ENCODE data around the gene INSL3. TPM values are rescaled to one million over a fixed set of nuclear protein-coding genes. Genes with fewer than 3 reads are reported as not detected.
A peak's percentile ranks its signal among the peaks of the same experiment; 100 is the strongest.

The INSL3 gene
- total and polyA plus RNA-seq, 2 of the 13 experiments (the other 11 are each of a cell fraction or from before 2014, with no cell fraction given): 0.30 TPM; not detected in 1

DNA sequence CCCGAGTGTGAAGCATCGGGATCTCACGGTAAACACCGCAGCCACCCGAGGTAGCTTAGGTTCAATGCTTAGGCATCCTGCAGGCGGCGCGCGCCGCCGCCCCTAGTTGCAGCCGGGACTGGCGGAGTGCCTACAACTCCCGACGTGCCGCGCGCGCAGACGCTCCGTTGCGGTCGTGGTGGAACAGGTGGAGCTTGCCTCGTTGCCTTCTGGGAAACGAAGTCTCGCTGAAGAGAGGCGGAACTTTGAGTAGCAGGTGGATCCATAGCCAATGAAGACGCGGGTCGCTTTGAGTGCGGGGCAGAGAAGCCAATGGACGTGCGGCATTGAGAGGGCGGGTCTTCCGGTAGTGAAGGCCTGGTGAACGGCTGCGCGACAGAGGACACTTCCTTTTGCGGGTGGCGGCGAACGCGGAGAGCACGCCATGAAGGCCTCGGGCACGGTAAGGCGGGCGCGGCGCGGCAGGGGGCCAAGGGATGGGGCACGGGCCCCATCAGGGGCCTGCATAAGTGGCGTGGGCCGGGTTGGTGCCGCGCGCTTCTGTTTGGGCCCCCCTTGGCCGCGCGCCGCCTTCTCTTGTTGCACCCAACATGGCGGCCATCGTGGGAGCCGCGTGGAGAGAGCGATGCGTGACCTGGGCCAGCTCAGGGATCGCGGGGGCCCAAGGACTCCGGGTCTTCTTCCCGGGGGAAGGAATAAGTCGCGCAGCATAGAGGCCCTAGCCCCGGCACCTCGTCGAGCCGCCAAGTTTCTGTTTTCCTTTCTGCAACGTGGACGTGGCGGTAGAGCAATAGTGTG, 38.4 kb upstream of the INSL3 start, which contains the start of gene RPL18A:
Gene RPL18A, plus strand, starts transcription at position 378 of the 798 bp plus-strand sequence. Its CDS starts 47 bp downstream, at position 425.
- ATAC-seq: peak; percentile 91
- peak within 1 kb of the TSS; percentile 80 for H2AFZ ChIP-seq (ENCODE audit: low read length)
- in situ Hi-C loops (cut with HindIII; ENCODE audit: extremely low pct_ligation_motif_present, low pct_unique_long_range_greater_than_20kb) (loop anchor here (10.0 kb wide), 1 partner anchor 155 kb away; no protein-coding TSS in a partner anchor), intact Hi-C loops (cut with micrococcal nuclease; ENCODE audit: unreplicated experiment) (loop anchor here (5.0 kb wide), 1 partner anchor 73 kb away; the partner anchor contains the start of gene CCDC124)
- H3K9me3 ChIP-seq (ENCODE audit: low read length): no peaks in the 10 kb centered on the region
- H3K79me2 ChIP-seq (ENCODE audit: insufficient read depth, low read length): peaks cover 27% of the 10 kb centered on the region
- H3K27me3 ChIP-seq (ENCODE audit: control insufficient read depth in 1 of 2, insufficient read depth in 2 of 2, low read length in 2 of 2): no peaks in the 10 kb centered on the region; a peak in 1 of 5 replicates
- peak within 1 kb of the TSS; percentile 99 for H3K9ac ChIP-seq (ENCODE audit: insufficient read depth, low read depth, low read length)
- ChIA-PET CTCF (ENCODE audit: low intra/inter-chr PET ratio, low total read pairs) (interaction anchor here (1.5 kb wide), 1 partner anchor 73 kb away, joined by 7 read pairs; the partner anchor contains the start of gene CCDC124), POLR2A (interaction anchor here (0.6 to 2.2 kb wide), 37 partner anchors 8 to 743 kb away, joined by 3 to 49 read pairs (median 4); partner anchors contain the start of genes B3GNT3, BST2, CCDC124 and JAK3)
- H3K27ac ChIP-seq (ENCODE audit: extremely low read length, insufficient read depth, low read length): peak within 1 kb of the TSS; percentile 82
- FAIRE-seq: peak; percentile 89
- peaks cover 45% of the 10 kb centered on the region for H4K20me1 ChIP-seq (ENCODE audit: insufficient read depth, low read length)
- H3K4me2 ChIP-seq (ENCODE audit: low read depth, low read length): peak within 1 kb of the TSS; percentile 91
- H3K4me3 ChIP-seq (replicated peaks in 1 of 3; ENCODE audit: insufficient read depth in 1 of 3, low read depth in 2 of 3, low read length in 3 of 3): peak within 1 kb of the TSS; percentile 91 to 97 (median 96)
- no TSS peak for BruUV-seq (replicated peaks)
- H3K36me3 ChIP-seq (replicated peaks in 1 of 2; ENCODE audit: control insufficient read depth in 1 of 2, insufficient read depth in 2 of 2, low read length in 2 of 2): peaks cover 14 to 33% of the 10 kb centered on the region in 2 experiments
- WGBS (ENCODE audit: low lambda C conversion rate): under 1% methylated on average over 43 of the region's 80 CpGs
- peak; percentile 99 for DNase-seq (ENCODE audit: low spot score)
- H3K4me1 ChIP-seq (ENCODE audit: insufficient read depth, low read length): peaks cover 18% of the 10 kb centered on the region
- TF ChIP-seq, protein P1, sequence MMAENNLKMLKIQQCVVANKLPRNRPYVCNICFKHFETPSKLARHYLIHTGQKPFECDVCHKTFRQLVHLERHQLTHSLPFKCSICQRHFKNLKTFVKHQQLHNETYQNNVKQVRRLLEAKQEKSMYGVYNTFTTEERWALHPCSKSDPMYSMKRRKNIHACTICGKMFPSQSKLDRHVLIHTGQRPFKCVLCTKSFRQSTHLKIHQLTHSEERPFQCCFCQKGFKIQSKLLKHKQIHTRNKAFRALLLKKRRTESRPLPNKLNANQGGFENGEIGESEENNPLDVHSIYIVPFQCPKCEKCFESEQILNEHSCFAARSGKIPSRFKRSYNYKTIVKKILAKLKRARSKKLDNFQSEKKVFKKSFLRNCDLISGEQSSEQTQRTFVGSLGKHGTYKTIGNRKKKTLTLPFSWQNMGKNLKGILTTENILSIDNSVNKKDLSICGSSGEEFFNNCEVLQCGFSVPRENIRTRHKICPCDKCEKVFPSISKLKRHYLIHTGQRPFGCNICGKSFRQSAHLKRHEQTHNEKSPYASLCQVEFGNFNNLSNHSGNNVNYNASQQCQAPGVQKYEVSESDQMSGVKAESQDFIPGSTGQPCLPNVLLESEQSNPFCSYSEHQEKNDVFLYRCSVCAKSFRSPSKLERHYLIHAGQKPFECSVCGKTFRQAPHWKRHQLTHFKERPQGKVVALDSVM (CRISPR knock-in tag; IDR thresholded peaks at IDR 0.05): peak; percentile 41; the same call in 1 of the 2 replicates
- TF ChIP-seq SALL1 (CRISPR knock-in tag; IDR thresholded peaks at IDR 0.05) (peak; percentile 77), ZNF773 (CRISPR knock-in tag; IDR thresholded peaks at IDR 0.05; ENCODE audit: borderline replicate concordance) (no peak), PRPF4 (IDR thresholded peaks at IDR 0.05; ENCODE audit: low read depth, low read length, poor library complexity, severe bottlenecking) (no peak), STAT5B (CRISPR knock-in tag; IDR thresholded peaks at IDR 0.05) (peak; percentile 75; the same call in 1 of the 2 replicates), GZF1 (CRISPR knock-in tag; IDR thresholded peaks at IDR 0.05) (no peak), NFKB2 (CRISPR knock-in tag; IDR thresholded peaks at IDR 0.05; ENCODE audit: borderline replicate concordance) (peak; percentile 55), TP53 (CRISPR knock-in tag; conservative IDR thresholded peaks at IDR 0.05) (no peak; the same call in 1 of the 2 replicates), KLF12 (CRISPR knock-in tag; IDR thresholded peaks at IDR 0.05; ENCODE audit: borderline replicate concordance) (no peak; the same call in 1 of the 2 replicates), ARID2 (CRISPR knock-in tag; IDR thresholded peaks at IDR 0.05; ENCODE audit: borderline replicate concordance) (no peak), ZNF331 (CRISPR knock-in tag; IDR thresholded peaks at IDR 0.05) (peak; percentile 70)
- TF ChIP-seq, protein P2, sequence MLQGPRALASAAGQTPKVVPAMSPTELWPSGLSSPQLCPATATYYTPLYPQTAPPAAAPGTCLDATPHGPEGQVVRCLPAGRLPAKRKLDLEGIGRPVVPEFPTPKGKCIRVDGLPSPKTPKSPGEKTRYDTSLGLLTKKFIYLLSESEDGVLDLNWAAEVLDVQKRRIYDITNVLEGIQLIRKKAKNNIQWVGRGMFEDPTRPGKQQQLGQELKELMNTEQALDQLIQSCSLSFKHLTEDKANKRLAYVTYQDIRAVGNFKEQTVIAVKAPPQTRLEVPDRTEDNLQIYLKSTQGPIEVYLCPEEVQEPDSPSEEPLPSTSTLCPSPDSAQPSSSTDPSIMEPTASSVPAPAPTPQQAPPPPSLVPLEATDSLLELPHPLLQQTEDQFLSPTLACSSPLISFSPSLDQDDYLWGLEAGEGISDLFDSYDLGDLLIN (CRISPR knock-in tag; IDR thresholded peaks at IDR 0.05; ENCODE audit: borderline replicate concordance): peak; percentile 35; the same call in 1 of the 2 replicates
- TF ChIP-seq, protein P3, sequence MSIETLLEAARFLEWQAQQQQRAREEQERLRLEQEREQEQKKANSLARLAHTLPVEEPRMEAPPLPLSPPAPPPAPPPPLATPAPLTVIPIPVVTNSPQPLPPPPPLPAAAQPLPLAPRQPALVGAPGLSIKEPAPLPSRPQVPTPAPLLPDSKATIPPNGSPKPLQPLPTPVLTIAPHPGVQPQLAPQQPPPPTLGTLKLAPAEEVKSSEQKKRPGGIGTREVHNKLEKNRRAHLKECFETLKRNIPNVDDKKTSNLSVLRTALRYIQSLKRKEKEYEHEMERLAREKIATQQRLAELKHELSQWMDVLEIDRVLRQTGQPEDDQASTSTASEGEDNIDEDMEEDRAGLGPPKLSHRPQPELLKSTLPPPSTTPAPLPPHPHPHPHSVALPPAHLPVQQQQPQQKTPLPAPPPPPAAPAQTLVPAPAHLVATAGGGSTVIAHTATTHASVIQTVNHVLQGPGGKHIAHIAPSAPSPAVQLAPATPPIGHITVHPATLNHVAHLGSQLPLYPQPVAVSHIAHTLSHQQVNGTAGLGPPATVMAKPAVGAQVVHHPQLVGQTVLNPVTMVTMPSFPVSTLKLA (IDR thresholded peaks at IDR 0.05): peak; percentile 52; the same call in 1 of the 2 replicates
- TF ChIP-seq, protein P4, sequence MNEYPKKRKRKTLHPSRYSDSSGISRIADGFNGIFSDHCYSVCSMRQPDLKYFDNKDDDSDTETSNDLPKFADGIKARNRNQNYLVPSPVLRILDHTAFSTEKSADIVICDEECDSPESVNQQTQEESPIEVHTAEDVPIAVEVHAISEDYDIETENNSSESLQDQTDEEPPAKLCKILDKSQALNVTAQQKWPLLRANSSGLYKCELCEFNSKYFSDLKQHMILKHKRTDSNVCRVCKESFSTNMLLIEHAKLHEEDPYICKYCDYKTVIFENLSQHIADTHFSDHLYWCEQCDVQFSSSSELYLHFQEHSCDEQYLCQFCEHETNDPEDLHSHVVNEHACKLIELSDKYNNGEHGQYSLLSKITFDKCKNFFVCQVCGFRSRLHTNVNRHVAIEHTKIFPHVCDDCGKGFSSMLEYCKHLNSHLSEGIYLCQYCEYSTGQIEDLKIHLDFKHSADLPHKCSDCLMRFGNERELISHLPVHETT (CRISPR knock-in tag; conservative IDR thresholded peaks at IDR 0.05): no peak; the same call in 1 of the 2 replicates
- TF ChIP-seq, protein P5, sequence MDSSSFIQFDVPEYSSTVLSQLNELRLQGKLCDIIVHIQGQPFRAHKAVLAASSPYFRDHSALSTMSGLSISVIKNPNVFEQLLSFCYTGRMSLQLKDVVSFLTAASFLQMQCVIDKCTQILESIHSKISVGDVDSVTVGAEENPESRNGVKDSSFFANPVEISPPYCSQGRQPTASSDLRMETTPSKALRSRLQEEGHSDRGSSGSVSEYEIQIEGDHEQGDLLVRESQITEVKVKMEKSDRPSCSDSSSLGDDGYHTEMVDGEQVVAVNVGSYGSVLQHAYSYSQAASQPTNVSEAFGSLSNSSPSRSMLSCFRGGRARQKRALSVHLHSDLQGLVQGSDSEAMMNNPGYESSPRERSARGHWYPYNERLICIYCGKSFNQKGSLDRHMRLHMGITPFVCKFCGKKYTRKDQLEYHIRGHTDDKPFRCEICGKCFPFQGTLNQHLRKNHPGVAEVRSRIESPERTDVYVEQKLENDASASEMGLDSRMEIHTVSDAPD (CRISPR knock-in tag; IDR thresholded peaks at IDR 0.05): no peak
